GM18951 (cell line): ENCODE measurements around the gene PRPF8.
A peak's percentile ranks its signal among the peaks of the same experiment; 100 is the strongest.

ENCODE experiments used
- POLR2A ChIP-seq: IDR thresholded peaks from 4 replicates; pipeline ENCODE4 v1.6.1; 2011; ENCODE audit warnings: mild to moderate bottlenecking; ENCODE audit not compliant: insufficient read length, insufficient read depth; ENCODE audit errors: extremely low read depth
- in situ Hi-C: fragments of 300-500 bp; cut with MboI; formaldehyde crosslinking; loops from one replicate; pipeline ENCODE4 v1.12.0; 2022; ENCODE audit warnings: low sequenced_read_pairs, mixed read lengths, inconsistent platforms; ENCODE audit not compliant: unreplicated experiment

PRPF8 gene

DNA sequence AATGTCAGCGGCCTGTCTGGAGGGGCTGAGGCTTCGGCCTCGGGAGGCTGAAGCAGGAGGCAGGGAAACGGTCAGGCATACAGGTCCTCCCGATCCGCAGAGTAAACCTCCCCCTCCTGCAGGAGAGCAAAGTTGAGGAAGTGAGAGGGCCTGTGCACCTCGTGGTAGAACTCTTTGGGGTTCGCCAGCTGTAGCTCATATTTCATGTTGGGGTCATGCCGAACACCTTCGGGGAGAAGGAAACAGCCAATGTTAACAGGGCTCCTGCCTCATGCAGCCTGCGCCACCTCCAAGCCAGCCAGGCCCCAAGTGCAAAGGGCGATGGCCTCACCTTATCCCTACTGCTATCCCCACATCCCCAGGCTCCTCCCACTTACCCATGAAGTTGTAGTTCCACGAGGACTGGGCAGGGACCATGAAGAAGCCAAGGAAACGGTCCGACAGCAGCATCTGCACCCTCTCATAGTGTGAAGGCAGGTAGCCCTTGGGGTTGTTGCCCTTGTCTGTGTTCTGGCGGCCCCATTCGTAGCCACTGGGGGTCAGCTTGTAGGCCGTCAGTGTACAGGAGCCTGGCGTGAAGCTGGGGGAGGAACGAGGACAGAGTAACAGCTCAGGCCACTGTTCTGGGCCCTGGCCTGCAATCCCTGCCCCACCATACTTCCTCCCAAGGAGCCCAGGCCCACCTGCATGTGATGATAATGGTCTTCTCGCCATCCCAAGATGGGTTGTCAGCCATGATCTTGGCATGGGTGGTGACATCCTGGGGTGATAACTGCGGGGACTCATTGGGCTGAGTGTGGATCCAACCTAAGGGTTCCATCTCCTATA is 33.7 kb downstream of the PRPF8 start:
- in situ Hi-C loops = no loop called here
- TF ChIP-seq POLR2A = no peak

DNA sequence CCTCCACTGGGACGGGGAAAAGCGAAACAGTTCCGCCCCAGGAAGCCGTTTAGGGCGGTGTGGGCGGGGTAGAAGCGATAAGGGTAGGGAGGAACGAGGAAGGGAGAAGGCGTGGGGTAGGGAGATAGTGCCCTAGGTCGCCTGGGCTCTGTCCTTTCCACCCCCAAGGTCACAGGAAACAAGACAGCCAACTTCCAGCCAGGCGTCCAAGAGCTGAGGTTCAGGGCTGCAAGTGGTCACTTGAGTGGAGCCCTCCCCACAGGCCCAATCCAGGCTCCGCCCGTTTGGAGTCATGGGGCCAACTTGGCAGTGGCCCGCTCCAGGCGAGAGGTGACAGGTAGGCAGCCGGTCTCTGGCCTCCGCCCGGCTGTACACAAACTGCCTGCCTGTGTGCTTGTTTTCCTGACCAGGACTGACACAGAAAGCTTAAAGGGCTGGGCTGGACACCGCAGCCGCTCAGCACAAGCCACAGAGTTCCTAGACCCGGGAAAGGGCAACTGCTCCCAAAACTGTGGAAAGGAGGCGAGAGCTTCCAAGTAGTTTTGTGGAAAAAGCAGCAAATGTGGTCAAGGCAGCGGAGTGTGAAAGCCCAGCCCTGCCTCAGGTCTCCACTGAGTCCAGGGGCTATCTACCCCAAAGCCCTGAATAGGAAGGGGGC is 34.7 kb downstream of the PRPF8 start, which contains the start of gene RILP:
RILP (minus strand) TSS at position 23 of the 658 bp plus-strand sequence. CDS start 62 bp downstream, outside the sequence.
- in situ Hi-C loops = no loop called here
- TF ChIP-seq POLR2A = no peak

GRCh38 chr17:1648963-1649843 is 35.5 kb downstream of the PRPF8 start:
- peak; percentile 51 for TF ChIP-seq POLR2A
- in situ Hi-C loops = no loop called here

- TF ChIP-seq POLR2A = peak; percentile 43
- in situ Hi-C loops = no loop called here
Measured at GRCh38 chr17:1648173-1648962, 36.3 kb downstream of the PRPF8 start.

- no peak for TF ChIP-seq POLR2A
- in situ Hi-C loops = no loop called here
Measured at GRCh38 chr17:1647802-1648171, 36.9 kb downstream of the PRPF8 start.

DNA sequence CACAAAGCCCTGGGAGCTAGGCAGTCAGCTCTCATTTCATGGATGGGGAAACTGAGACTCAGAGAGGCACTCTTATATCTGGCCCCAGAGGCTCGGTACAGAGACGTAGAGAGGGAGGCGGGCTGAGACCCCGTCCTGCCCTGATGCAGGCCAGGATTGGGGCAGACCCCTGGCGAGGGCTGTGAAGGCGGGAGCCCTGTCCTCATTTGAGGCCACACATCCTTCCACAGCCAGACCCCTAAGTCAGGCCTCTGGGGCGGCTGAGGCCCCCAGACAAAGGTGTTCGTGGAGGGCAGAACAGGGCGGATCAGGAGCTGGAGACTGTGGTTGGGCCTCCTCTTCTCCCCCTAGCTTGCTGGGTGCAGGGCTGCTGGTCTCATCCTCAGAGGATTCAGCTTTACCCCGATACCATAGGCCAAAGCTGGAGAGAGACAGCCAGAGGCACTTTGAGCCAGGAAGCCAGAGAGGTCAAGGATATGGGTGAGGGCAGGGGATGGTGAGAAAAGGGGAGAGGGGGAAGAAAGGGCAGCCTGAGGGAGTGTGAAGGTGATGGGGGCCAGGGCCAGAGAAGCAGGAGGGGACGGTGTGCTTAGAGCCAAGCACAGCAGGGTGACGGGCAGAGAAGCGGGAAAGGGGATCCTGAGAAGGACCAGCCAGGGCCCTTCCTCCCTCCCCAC is 38.3 kb downstream of the PRPF8 start:
- in situ Hi-C loops = no loop called here
- TF ChIP-seq POLR2A = no peak

- in situ Hi-C loops = no loop called here
- TF ChIP-seq POLR2A = peak; percentile 39
Measured at GRCh38 chr17:1645207-1646171, 39.2 kb downstream of the PRPF8 start, which contains the start of gene SCARF1. Gene SCARF1, minus strand, starts transcription at chr17:1645732. Its CDS starts 35 bp downstream, at chr17:1645697.

DNA sequence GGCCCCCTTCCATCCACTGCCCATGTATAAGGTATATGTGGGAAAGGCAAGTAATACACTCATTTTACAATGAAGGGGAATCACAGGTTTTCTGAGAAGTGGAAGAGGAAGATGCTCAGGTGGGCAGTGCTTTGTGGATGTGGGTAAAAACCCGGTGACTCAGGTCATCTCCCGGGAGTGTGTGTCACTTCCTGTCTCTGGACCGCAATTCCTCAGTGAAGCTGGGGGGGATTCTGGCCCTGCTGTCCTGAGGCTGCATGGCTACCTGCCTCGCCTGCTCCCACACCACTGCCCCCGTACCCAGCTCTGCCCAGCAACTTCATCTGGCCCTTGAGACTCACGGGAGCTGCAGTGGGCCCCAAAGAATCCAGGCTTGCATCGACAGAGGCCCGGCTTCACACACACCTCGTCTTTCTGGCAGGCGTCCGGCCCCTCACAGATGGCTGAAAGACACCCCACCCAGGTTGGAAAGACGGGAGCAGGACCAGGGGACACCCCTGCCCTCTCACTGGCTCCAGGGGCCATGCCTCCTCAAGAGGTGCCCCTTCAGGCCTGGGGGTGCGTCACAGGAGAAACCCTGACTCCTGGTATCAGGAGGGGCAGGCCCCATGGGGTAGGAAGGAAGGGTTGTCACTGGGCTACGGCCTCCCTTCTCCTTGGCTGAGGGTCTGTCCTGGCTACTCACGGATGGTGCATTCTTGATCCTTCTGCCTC is 40.0 kb downstream of the PRPF8 start:
- in situ Hi-C loops = no loop called here
- peak; percentile 65 for TF ChIP-seq POLR2A

DNA sequence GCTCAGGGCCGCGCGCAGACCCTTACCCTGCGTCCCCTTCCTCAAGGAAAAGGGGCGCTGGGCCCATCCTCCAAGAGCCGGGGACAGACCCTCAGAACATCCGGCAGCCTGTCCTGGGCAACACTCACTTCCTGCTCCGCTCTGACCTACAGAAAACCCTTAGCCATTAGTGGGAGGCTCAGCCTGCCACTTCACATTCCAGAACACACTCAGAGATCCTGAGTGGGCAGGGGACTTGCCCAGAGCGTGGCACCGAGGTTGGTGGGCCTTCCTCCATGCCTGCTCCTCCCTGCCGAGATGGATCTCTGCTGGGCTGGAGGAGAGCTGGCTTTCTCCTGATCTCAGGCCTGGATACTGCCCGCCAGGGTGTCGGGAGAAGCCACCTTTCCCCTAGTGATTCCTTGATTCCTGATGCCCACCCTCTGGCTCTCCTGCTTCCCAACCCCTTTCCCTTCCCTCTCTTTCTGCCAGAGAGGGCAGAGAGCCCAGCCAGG is 40.6 kb downstream of the PRPF8 start:
- in situ Hi-C loops = no loop called here
- TF ChIP-seq POLR2A = no peak

DNA sequence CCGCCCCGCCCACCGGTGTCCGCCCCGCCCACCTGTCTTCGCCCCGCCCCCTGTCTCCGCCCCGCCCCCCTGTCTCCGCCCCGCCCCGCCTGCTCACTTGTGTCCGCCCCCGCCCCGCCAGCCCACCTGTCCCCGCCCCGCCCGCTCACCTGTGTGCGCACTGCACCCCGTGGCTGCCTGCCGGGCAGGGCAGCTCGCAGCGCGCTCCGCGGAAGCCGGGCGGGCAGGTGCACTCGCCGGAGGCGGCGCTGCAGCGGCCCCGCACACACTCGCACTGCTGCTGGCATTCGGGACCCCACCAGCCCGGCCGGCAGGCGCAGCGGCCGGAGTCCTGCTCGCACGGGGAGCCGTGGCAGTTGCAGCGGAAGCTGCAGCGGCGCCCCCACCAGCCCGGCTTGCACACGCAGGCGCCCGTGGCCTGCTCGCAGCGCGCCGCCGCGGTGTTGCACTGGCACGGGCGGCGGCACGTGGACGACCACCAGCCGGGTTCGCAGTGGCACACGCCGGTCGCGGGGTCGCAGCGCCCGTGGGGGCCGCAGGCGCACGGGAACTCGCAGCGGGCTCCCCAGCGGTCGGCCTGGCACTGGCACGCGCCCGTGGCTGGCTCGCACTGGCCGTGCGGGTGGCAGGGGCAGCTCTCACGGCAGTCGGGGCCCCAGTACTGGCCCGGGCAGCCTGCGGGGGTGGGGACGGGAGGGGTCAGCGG is 41.2 kb downstream of the PRPF8 start:
- peak; percentile 39 for TF ChIP-seq POLR2A
- in situ Hi-C loops = no loop called here
